Muscle layer of colon (tissue), 2 donors: ENCODE results near the gene ARL8A.

Experiments used
- H3K27ac ChIP-seq: one replicate; pipeline ENCODE4 v1.7.0; 2013; ENCODE audit warnings: low read depth, mild to moderate bottlenecking, low read length, moderate library complexity
- H3K27me3 ChIP-seq, 2 donors: one replicate each; pipeline ENCODE4 v1.7.0; 2013; ENCODE audit warnings: low read length in 2 of 2, mild to moderate bottlenecking in 2 of 2; ENCODE audit not compliant: insufficient read depth in 2 of 2, control insufficient read depth in 1 of 2
- H3K36me3 ChIP-seq: one replicate; pipeline ENCODE4 v1.7.0; 2013; ENCODE audit warnings: mild to moderate bottlenecking, low read length; ENCODE audit not compliant: insufficient read depth
- H3K4me1 ChIP-seq: one replicate; pipeline ENCODE4 v1.7.0; 2013; ENCODE audit warnings: mild to moderate bottlenecking, low read length; ENCODE audit not compliant: insufficient read depth
- H3K4me3 ChIP-seq, 2 donors: one replicate each; pipeline ENCODE4 v1.7.0; 2013; ENCODE audit warnings: low read length in 2 of 2, low read depth in 1 of 2, mild to moderate bottlenecking in 1 of 2, moderate library complexity in 1 of 2
- H3K9ac ChIP-seq: one replicate; pipeline ENCODE4 v1.7.0; 2013; ENCODE audit warnings: low read length
- H3K9me3 ChIP-seq: one replicate; pipeline ENCODE4 v1.7.0; 2013; ENCODE audit warnings: mild to moderate bottlenecking, low read length
- donor health status: abdominal sarcoma.
- donor health status: Adenocarcinoma of cecum.

Gene ARL8A

GRCh38 chr1:202161151-202162046 is 16.9 kb upstream of the ARL8A start:
- no peak overlapping the region for H3K9ac ChIP-seq
- no peaks in the 10 kb centered on the region for H3K36me3 ChIP-seq
- H3K4me1 ChIP-seq, result no peaks in the 10 kb centered on the region
- H3K27me3 ChIP-seq, result no peaks in the 10 kb centered on the region
- H3K4me3 ChIP-seq, result no peak overlapping the region
- H3K9me3 ChIP-seq, result no peaks in the 10 kb centered on the region
- no peak overlapping the region for H3K27ac ChIP-seq

GRCh38 chr1:202160377-202160940 is 15.9 kb upstream of the ARL8A start, which contains the start of gene PTPN7:
Gene PTPN7, minus strand, starts transcription at chr1:202160602. Its CDS starts 1,200 bp downstream, at chr1:202159402.
- Histone ChIP-seq H3K9ac (no peak within 1 kb of the TSS), H3K27me3 (no peaks in the 10 kb centered on the region), H3K27ac (no peak within 1 kb of the TSS), H3K9me3 (no peaks in the 10 kb centered on the region), H3K4me3 (no peak within 1 kb of the TSS), H3K4me1 (no peaks in the 10 kb centered on the region), H3K36me3 (no peaks in the 10 kb centered on the region)

- H3K9me3 ChIP-seq, result no peaks in the 10 kb centered on the region
- no peak overlapping the region for H3K4me3 ChIP-seq
- H3K4me1 ChIP-seq, result no peaks in the 10 kb centered on the region
- H3K27me3 ChIP-seq, result no peaks in the 10 kb centered on the region
- no peaks in the 10 kb centered on the region for H3K36me3 ChIP-seq
- no peak overlapping the region for H3K9ac ChIP-seq
- no peak overlapping the region for H3K27ac ChIP-seq
These were observed 15.2 kb upstream of the ARL8A start for GRCh38 chr1:202159534-202160371.

GRCh38 chr1:202158810-202159533 is 14.4 kb upstream of the ARL8A start:
- no peaks in the 10 kb centered on the region for H3K9me3 ChIP-seq
- H3K9ac ChIP-seq, result no peak overlapping the region
- no peaks in the 10 kb centered on the region for H3K27me3 ChIP-seq
- no peaks in the 10 kb centered on the region for H3K4me1 ChIP-seq
- H3K36me3 ChIP-seq, result no peaks in the 10 kb centered on the region
- no peak overlapping the region for H3K4me3 ChIP-seq
- no peak overlapping the region for H3K27ac ChIP-seq

- Histone ChIP-seq H3K27me3 (no peaks in the 10 kb centered on the region), H3K4me3 (no peak overlapping the region), H3K9me3 (no peaks in the 10 kb centered on the region), H3K9ac (no peak overlapping the region), H3K4me1 (no peaks in the 10 kb centered on the region), H3K27ac (no peak overlapping the region), H3K36me3 (no peaks in the 10 kb centered on the region)
These were observed 13.4 kb upstream of the ARL8A start for GRCh38 chr1:202157945-202158344.

- H3K4me3 ChIP-seq, result no peak overlapping the region
- H3K27ac ChIP-seq, result no peak overlapping the region
- H3K27me3 ChIP-seq, result no peaks in the 10 kb centered on the region
- no peaks in the 10 kb centered on the region for H3K9me3 ChIP-seq
- H3K36me3 ChIP-seq, result no peaks in the 10 kb centered on the region
- H3K9ac ChIP-seq, result no peak overlapping the region
- no peaks in the 10 kb centered on the region for H3K4me1 ChIP-seq
These were observed 12.1 kb upstream of the ARL8A start for GRCh38 chr1:202156590-202156989.

- Histone ChIP-seq H3K9me3 (no peaks in the 10 kb centered on the region), H3K9ac (no peak overlapping the region), H3K4me3 (no peak overlapping the region), H3K4me1 (no peaks in the 10 kb centered on the region), H3K27ac (no peak overlapping the region), H3K36me3 (no peaks in the 10 kb centered on the region), H3K27me3 (no peaks in the 10 kb centered on the region)
These were observed 11.0 kb upstream of the ARL8A start for GRCh38 chr1:202155478-202156021.

DNA sequence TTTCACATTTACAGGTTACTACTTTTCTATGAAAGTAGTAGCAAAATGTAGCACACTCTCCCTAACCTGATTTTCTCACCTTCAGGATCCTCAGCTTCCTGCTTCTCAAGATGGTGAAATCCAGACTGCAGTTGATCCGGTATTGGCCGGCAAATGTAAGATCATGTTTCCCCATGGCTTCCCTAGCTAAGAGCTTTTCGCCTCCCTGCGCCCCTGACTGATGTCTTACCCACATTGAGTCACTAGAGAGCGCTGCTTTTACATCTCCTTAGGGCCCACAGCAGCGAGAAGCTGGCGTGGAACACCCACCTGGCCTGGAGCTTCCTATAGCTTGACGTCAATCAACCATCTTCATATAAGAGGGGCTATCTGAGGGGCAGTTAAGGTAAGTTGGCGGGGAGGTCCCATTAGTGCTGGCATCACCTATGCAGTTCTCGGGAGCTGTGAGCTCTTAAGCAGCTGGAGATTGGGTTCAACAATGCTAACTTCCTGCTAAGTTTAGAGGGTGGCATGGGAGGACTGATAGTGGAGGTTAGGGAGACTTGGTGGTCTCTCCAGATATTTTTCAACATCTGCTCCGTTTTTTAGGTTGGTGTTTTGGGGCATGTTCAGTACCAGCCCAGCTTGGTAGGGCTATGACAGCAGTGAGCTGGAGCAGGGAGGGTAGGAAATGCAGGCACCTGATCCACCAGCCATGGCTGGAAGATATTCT is 10.4 kb upstream of the ARL8A start:
- H3K4me3 ChIP-seq, result no peak overlapping the region
- H3K4me1 ChIP-seq, result no peaks in the 10 kb centered on the region
- H3K27ac ChIP-seq, result no peak overlapping the region
- no peaks in the 10 kb centered on the region for H3K9me3 ChIP-seq
- H3K9ac ChIP-seq, result no peak overlapping the region
- no peaks in the 10 kb centered on the region for H3K27me3 ChIP-seq
- no peaks in the 10 kb centered on the region for H3K36me3 ChIP-seq

GRCh38 chr1:202154148-202154765 is 9.7 kb upstream of the ARL8A start:
- no peaks in the 10 kb centered on the region for H3K4me1 ChIP-seq
- H3K36me3 ChIP-seq, result no peaks in the 10 kb centered on the region
- no peaks in the 10 kb centered on the region for H3K9me3 ChIP-seq
- H3K4me3 ChIP-seq, result no peak overlapping the region
- no peak overlapping the region for H3K27ac ChIP-seq
- H3K27me3 ChIP-seq, result no peaks in the 10 kb centered on the region
- no peak overlapping the region for H3K9ac ChIP-seq

DNA sequence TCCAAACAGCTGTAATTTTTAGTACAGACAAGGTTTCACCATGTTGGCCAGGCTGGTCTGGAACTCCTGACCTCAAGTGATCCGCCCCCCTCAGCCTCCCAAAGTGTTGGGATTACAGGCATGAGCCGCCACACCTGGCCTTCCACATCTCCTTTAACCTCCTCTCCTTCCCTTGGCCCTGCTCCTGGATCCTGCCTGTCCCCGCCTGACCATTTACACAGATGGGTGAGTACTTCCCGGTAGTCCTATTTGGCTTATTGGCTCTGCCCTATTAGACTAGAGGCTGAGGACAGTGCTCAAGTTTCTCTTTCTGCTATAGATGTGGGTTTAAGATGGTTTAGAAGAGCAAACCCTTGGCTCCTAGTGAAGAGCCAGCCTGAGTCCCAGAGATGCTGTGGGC is 8.7 kb upstream of the ARL8A start:
- no peak overlapping the region for H3K27ac ChIP-seq
- no peaks in the 10 kb centered on the region for H3K27me3 ChIP-seq
- H3K9me3 ChIP-seq, result no peaks in the 10 kb centered on the region
- no peak overlapping the region for H3K4me3 ChIP-seq
- no peaks in the 10 kb centered on the region for H3K4me1 ChIP-seq
- no peak overlapping the region for H3K9ac ChIP-seq
- no peaks in the 10 kb centered on the region for H3K36me3 ChIP-seq
